Ectodermal cell (in vitro differentiated cells): Measurements from ENCODE around the gene PPIL3. TPM values are rescaled to one million over a fixed set of nuclear protein-coding genes. Genes with fewer than 3 reads are reported as not detected.
A peak's percentile ranks its signal among the peaks of the same experiment; 100 is the strongest.

Experiments used
- H3K27ac ChIP-seq: 2 replicates; pipeline ENCODE4 v1.7.0; 2013; ENCODE audit warnings: mild to moderate bottlenecking, low read depth, low read length; ENCODE audit not compliant: insufficient read depth, poor library complexity, severe bottlenecking
- H3K27me3 ChIP-seq: 2 replicates; pipeline ENCODE4 v1.7.0; 2013; ENCODE audit warnings: mild to moderate bottlenecking, low read length; ENCODE audit not compliant: insufficient read depth, control insufficient read depth, poor library complexity, severe bottlenecking
- H3K36me3 ChIP-seq: one replicate; pipeline ENCODE4 v1.7.0; 2013; ENCODE audit warnings: low read length; ENCODE audit not compliant: control insufficient read depth, insufficient read depth
- H3K4me1 ChIP-seq: one replicate; pipeline ENCODE4 v1.7.0; 2013; ENCODE audit warnings: low read length; ENCODE audit not compliant: control insufficient read depth, insufficient read depth
- H3K4me3 ChIP-seq: 2 replicates; pipeline ENCODE4 v1.7.0; 2013; ENCODE audit warnings: low read depth, low read length, control low read depth; ENCODE audit not compliant: insufficient read depth
- H3K9me3 ChIP-seq: 2 replicates; pipeline ENCODE4 v1.7.0; 2013; ENCODE audit warnings: mild to moderate bottlenecking, low read length, moderate library complexity; ENCODE audit not compliant: control insufficient read depth
- WGBS, 2 experiments: methylation state at CpG; one replicate each; pipeline ENCODE4 v1.1.7; 2013; ENCODE audit warnings: missing lambda C conversion rate in 2 of 2; 5-methylcytosine and 5-hydroxymethylcytosine counted together
- polyA plus RNA-seq, 4 experiments: library from polyadenylated mRNA; stranded (reverse); fragments of 50-300 nt; gene quantifications; one replicate each; pipeline ENCODE4 v1.2.3, GENCODE V29; 2013

The PPIL3 gene
- 74.3 TPM for polyA plus RNA-seq (2013, experiment 1 of 4)
- 63.0 TPM for polyA plus RNA-seq (2013, experiment 2 of 4)
- 63.8 TPM for polyA plus RNA-seq (2013, experiment 3 of 4)
- polyA plus RNA-seq (2013, experiment 4 of 4), result 68.5 TPM

GRCh38 chr2:200888704-200889625, at the start of gene PPIL3, which contains the start of gene NIF3L1:
Gene PPIL3, minus strand, starts transcription at chr2:200889077. Its CDS starts 1,462 bp downstream, at chr2:200887615.
Gene NIF3L1, plus strand, starts transcription at chr2:200889371. Its CDS starts 2,573 bp downstream, at chr2:200891944.
- peak within 1 kb of the TSS; percentile 98 for H3K27ac ChIP-seq
- WGBS, 2 experiments, result 0 to 1% methylated on average over 50 of the region's 50 CpGs
- no peaks in the 10 kb centered on the region for H3K27me3 ChIP-seq
- no peaks in the 10 kb centered on the region for H3K36me3 ChIP-seq
- H3K9me3 ChIP-seq, result no peaks in the 10 kb centered on the region
- no peaks in the 10 kb centered on the region for H3K4me1 ChIP-seq
- H3K4me3 ChIP-seq, result peak within 1 kb of the TSS; percentile 94

- Histone ChIP-seq H3K27ac (no peak overlapping the region), H3K4me3 (no peak overlapping the region), H3K4me1 (no peaks in the 10 kb centered on the region), H3K27me3 (no peaks in the 10 kb centered on the region), H3K9me3 (no peaks in the 10 kb centered on the region), H3K36me3 (peaks cover 24% of the 10 kb centered on the region)
- WGBS, 2 experiments, result 94 to 100% methylated on average over 1 to 2 of the region's 3 CpGs
Observed at GRCh38 chr2:200930947-200931626, 42.2 kb upstream of the PPIL3 start.

GRCh38 chr2:200929334-200930249, 40.7 kb upstream of the PPIL3 start:
- 84 to 97% methylated on average over 2 of the region's 2 CpGs for WGBS, 2 experiments
- H3K36me3 ChIP-seq, result peaks cover 13% of the 10 kb centered on the region

GRCh38 chr2:200922439-200922838, 33.6 kb upstream of the PPIL3 start:
- H3K4me1 ChIP-seq, result no peaks in the 10 kb centered on the region

More at GRCh38 chr2:200929334-200930249, 40.7 kb upstream of the PPIL3 start:
- no peak overlapping the region for H3K27ac ChIP-seq
- H3K4me3 ChIP-seq, result no peak overlapping the region
- H3K4me1 ChIP-seq, result no peaks in the 10 kb centered on the region
- no peaks in the 10 kb centered on the region for H3K9me3 ChIP-seq
- H3K27me3 ChIP-seq, result no peaks in the 10 kb centered on the region

GRCh38 chr2:200913654-200914053, 24.8 kb upstream of the PPIL3 start:
- peaks cover 34% of the 10 kb centered on the region for H3K36me3 ChIP-seq
- H3K27me3 ChIP-seq, result no peaks in the 10 kb centered on the region
- no peaks in the 10 kb centered on the region for H3K4me1 ChIP-seq
- H3K27ac ChIP-seq, result no peak overlapping the region
- no peaks in the 10 kb centered on the region for H3K9me3 ChIP-seq
- H3K4me3 ChIP-seq, result no peak overlapping the region

More at GRCh38 chr2:200922439-200922838, 33.6 kb upstream of the PPIL3 start:
- Histone ChIP-seq H3K27me3 (no peaks in the 10 kb centered on the region), H3K36me3 (peaks cover 19% of the 10 kb centered on the region), H3K9me3 (no peaks in the 10 kb centered on the region), H3K27ac (no peak overlapping the region), H3K4me3 (no peak overlapping the region)
- WGBS, 2 experiments, result 92 to 98% methylated on average over 6 of the region's 6 CpGs

GRCh38 chr2:200909958-200910357, 21.1 kb upstream of the PPIL3 start:
- Histone ChIP-seq H3K36me3 (peaks cover 17% of the 10 kb centered on the region), H3K27me3 (no peaks in the 10 kb centered on the region), H3K9me3 (no peaks in the 10 kb centered on the region), H3K27ac (no peak overlapping the region), H3K4me3 (no peak overlapping the region), H3K4me1 (no peaks in the 10 kb centered on the region)
- 96 to 99% methylated on average over 4 of the region's 4 CpGs for WGBS, 2 experiments

- H3K36me3 ChIP-seq, result peaks cover 15% of the 10 kb centered on the region
- WGBS, 2 experiments, result 72 to 89% methylated on average over 2 of the region's 2 CpGs
- H3K27me3 ChIP-seq, result no peaks in the 10 kb centered on the region
- no peaks in the 10 kb centered on the region for H3K4me1 ChIP-seq
- no peak overlapping the region for H3K4me3 ChIP-seq
- no peaks in the 10 kb centered on the region for H3K9me3 ChIP-seq
- no peak overlapping the region for H3K27ac ChIP-seq
Observed at GRCh38 chr2:200905618-200906296, 16.9 kb upstream of the PPIL3 start.

GRCh38 chr2:200901459-200902072, 12.7 kb upstream of the PPIL3 start:
- Histone ChIP-seq H3K9me3 (no peaks in the 10 kb centered on the region), H3K27me3 (no peaks in the 10 kb centered on the region), H3K4me3 (no peak overlapping the region), H3K4me1 (no peaks in the 10 kb centered on the region), H3K27ac (no peak overlapping the region), H3K36me3 (peaks cover 46% of the 10 kb centered on the region)
- 30 to 36% methylated on average over 4 of the region's 4 CpGs for WGBS, 2 experiments

GRCh38 chr2:200899482-200899881, 10.6 kb upstream of the PPIL3 start:
- H3K27ac ChIP-seq, result no peak overlapping the region
- H3K4me3 ChIP-seq, result no peak overlapping the region
- H3K4me1 ChIP-seq, result no peaks in the 10 kb centered on the region
- H3K27me3 ChIP-seq, result no peaks in the 10 kb centered on the region
- peaks cover 57% of the 10 kb centered on the region for H3K36me3 ChIP-seq
- H3K9me3 ChIP-seq, result no peaks in the 10 kb centered on the region
